ENCODE results near the gene RTN4R.

Gene RTN4R

DNA sequence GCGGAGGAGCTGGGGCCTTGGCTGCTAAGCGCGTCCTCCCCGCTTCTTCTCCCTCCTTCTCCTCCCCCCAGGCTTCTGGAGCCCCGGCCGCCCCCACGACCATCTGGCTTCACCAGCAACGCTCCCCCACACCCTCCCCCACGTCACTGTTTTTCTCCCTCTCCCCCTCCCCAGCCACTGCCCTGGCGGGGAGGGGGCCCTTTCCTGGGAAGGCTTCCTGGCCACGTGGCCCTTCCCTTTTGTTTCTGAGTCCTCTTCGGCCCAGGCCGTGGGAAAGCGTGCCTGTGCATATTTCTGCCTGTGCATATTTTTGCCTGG is 27.7 kb downstream of the RTN4R start:
- Mint-ChIP-seq H3K27me3 (ENCODE audit: low read depth) (peaks cover 7% of the 10 kb centered on the region), H3K4me3 (peak overlapping the region in 1 of 3 experiments; percentile 8), H3K36me3 (ENCODE audit: low read depth) (no peaks in the 10 kb centered on the region), H3K27ac (peak overlapping the region; percentile 86 to 95 (median 92)), H3K4me1 (peaks cover 62% of the 10 kb centered on the region), H3K9me3 (no peaks in the 10 kb centered on the region)
- TF ChIP-seq, protein P1, sequence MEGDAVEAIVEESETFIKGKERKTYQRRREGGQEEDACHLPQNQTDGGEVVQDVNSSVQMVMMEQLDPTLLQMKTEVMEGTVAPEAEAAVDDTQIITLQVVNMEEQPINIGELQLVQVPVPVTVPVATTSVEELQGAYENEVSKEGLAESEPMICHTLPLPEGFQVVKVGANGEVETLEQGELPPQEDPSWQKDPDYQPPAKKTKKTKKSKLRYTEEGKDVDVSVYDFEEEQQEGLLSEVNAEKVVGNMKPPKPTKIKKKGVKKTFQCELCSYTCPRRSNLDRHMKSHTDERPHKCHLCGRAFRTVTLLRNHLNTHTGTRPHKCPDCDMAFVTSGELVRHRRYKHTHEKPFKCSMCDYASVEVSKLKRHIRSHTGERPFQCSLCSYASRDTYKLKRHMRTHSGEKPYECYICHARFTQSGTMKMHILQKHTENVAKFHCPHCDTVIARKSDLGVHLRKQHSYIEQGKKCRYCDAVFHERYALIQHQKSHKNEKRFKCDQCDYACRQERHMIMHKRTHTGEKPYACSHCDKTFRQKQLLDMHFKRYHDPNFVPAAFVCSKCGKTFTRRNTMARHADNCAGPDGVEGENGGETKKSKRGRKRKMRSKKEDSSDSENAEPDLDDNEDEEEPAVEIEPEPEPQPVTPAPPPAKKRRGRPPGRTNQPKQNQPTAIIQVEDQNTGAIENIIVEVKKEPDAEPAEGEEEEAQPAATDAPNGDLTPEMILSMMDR (IDR thresholded peaks at IDR 0.05; ENCODE audit: unreplicated experiment in 3 of 3): no peak

DNA sequence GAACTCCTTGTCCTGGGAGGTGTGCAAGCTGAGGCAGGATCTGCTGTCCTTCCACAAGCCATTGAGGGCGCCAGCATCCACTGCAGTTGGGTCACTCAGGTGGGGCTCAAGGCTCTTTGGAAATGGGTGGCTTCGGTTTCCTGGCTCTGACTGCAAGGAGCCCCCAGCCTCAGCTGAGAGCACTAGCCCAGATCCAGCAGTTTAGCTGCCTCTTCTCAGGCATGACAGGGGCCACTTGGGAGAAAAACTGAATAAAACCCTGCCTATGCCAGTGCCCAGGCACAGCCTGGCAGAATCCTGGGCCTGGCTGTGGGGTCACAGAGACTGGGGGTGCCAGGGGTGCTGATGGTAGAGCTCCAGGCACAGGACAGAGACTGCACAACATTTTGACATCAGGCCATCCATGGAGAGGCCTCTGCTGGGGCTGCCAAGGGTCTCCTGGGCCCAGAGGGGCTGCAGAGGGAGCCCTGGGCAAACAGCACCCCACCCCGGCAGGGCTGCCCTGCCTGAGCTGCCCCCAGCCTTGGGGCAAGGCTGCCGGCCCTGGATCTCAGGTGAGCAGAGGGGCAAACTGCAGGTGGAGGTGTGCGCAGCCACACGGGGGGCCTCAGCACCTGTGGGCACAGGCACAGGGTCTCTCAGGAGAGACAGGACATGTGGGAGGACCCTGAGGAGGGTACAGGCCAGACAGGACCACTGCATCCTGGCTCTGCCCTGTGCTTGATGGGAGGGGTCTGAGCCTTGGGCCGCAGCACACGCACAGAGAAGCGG is 28.3 kb downstream of the RTN4R start:
- Mint-ChIP-seq H3K27me3 (ENCODE audit: low read depth) (peaks cover 13% of the 10 kb centered on the region), H3K9me3 (no peaks in the 10 kb centered on the region), H3K4me1 (peaks cover 62% of the 10 kb centered on the region), H3K27ac (peak overlapping the region; percentile 86 to 95 (median 92)), H3K36me3 (ENCODE audit: low read depth) (no peaks in the 10 kb centered on the region), H3K4me3 (peak overlapping the region in 2 of 3 experiments; percentile 8 to 14)
- TF ChIP-seq, protein P1 (IDR thresholded peaks at IDR 0.05; ENCODE audit: unreplicated experiment in 3 of 3): no peak

DNA sequence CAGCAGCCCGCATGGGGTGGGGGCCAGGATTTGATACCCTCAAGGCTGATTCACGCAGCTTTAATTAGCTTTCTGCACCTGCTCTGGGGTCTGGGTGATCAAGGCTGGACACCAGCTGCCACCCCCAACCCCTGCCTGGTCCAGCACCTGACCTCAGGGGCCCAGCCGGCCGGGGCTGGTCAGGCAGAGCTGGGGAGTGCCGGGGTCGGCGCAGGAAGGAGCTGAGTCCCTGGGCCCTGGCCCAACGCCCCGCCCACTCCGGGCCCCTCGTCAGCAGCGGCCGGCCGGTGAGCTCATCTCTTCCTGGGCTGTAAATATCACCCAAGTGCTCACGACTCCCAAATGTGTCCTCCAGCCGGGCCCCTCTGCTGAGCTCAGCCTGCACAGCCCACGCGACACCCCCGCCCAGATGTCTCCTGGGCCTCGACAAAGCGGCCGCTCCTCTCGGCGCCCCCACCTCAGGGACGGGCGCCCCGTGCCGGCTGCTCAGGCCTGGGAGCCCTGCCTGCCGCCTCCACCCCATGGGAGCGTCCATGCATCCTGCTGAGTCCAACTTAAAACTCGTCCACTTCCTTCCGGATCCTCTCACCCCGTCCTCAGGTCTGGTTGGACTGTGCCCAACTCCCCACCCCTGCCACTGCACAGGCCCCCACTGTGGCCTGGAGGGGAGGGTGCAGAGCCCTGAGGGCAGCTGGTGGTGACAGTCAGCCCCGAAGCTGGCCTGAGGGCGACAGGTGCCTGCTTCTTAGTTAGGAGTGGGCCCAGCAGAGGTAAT is 29.0 kb downstream of the RTN4R start:
- Mint-ChIP-seq H3K27ac (peak overlapping the region; percentile 78 to 92 (median 92)), H3K27me3 (ENCODE audit: low read depth) (peaks cover 11% of the 10 kb centered on the region), H3K4me3 (no peak overlapping the region), H3K9me3 (no peaks in the 10 kb centered on the region), H3K4me1 (peaks cover 58% of the 10 kb centered on the region), H3K36me3 (ENCODE audit: low read depth) (no peaks in the 10 kb centered on the region)
- TF ChIP-seq, protein P1 (IDR thresholded peaks at IDR 0.05; ENCODE audit: unreplicated experiment in 3 of 3): no peak

DNA sequence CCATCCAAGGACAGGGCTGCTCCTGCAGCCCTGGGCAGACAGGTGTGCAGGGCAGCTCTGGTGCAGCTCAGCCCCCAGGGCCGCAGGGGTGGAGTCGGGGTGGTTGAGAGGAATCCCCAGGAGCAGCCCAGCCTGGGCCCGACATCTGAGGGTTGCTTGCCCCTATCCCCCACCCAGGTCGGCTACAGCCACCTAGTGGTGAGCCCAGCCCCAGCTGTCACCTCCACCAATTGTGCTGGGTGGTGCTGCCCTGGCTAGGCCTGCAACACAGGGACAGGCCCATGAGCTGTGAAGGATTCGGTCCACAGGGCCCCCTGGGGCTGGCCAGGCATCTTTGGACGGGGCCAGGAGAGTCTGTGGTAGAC is 29.6 kb downstream of the RTN4R start:
- Mint-ChIP-seq H3K27ac (peak overlapping the region in 2 of 3 experiments; percentile 40 to 72), H3K4me1 (peaks cover 52% of the 10 kb centered on the region), H3K27me3 (ENCODE audit: low read depth) (peaks cover 11% of the 10 kb centered on the region), H3K9me3 (no peaks in the 10 kb centered on the region), H3K4me3 (no peak overlapping the region), H3K36me3 (ENCODE audit: low read depth) (no peaks in the 10 kb centered on the region)
- TF ChIP-seq, protein P1 (IDR thresholded peaks at IDR 0.05; ENCODE audit: unreplicated experiment in 3 of 3): peak; percentile 42 to 52 (median 49)

DNA sequence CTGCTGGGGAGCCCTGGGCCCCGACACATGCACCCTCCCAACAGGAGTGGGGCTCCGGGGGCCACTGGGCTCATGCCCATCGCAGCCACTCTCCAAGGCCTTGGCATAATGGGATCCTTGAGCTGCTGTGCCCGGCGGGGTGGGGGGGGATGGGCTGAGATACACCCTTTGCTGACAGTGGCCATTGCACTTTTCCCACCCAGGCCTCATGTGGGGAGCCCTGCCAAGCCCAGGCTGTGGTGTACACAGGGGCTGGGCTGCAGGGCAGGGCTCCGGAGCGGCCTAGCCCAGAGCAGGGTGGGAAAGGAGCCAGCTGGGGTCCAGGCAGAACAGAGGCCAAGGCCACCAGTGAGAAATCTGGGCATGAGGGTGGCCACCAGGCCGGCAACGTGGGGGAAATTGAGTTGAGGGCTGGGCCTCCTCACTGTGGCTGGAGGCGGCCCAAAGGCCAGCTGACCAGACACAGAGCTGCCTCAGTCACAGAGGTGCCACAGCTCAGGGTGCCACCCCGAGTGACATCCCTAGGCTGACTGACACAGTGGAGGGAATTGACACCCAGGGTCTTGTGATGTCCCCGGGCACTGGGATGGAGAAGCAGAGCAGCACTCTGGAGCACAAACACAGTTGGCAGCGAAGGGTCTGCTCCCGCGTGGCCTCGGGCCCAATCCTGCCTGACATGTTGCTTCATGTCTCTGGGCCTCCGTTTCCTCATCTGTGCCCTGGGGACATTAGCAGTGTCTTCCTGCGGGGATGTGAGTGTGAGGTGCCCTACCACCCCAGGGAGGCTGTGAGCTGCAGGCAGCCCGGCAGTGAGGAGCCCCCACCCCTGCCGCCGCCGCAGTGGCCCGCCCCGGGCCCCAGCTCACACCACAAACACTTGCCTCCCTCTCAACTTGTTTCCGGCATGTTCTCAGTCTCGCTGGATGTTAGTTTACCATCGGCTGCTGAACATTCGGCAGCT is 30.4 kb downstream of the RTN4R start:
- H3K36me3 Mint-ChIP-seq (ENCODE audit: low read depth): no peaks in the 10 kb centered on the region
- no peak overlapping the region for H3K4me3 Mint-ChIP-seq
- H3K27me3 Mint-ChIP-seq (ENCODE audit: low read depth): peaks cover 11% of the 10 kb centered on the region
- TF ChIP-seq, protein P1 (IDR thresholded peaks at IDR 0.05; ENCODE audit: unreplicated experiment in 3 of 3): no peak
- peaks cover 50% of the 10 kb centered on the region for H3K4me1 Mint-ChIP-seq
- H3K27ac Mint-ChIP-seq: peak overlapping the region in 1 of 3 experiments; percentile 40
- no peaks in the 10 kb centered on the region for H3K9me3 Mint-ChIP-seq
